Breast epithelium (tissue), 4 donors: Measurements from ENCODE around the gene CACNA1E. TPM values are rescaled to one million over a fixed set of nuclear protein-coding genes. Genes with fewer than 3 reads are reported as not detected.

Experiments used
- DNase-seq, 2 donors: peaks; one replicate each; pipeline ENCODE4 v3.0.0-alpha.2; 2019; ENCODE audit warnings: low spot score in 2 of 2
- H3K27ac ChIP-seq, 2 donors: fragments of 200-600 bp; sonication (generic) in 1 of 2; one replicate each; pipeline ENCODE4 v1.5.1; 2016 to 2019; ENCODE audit warnings: mild to moderate bottlenecking in 1 of 2
- H3K27me3 ChIP-seq, 2 donors: fragments of 200-600 bp; sonication (generic) in 1 of 2; one replicate each; pipeline versions ENCODE4 v1.5.1 to v1.6.0; 2017 to 2019; ENCODE audit warnings: control low read depth in 1 of 2, mild to moderate bottlenecking in 1 of 2
- H3K36me3 ChIP-seq: fragments of 200-600 bp; one replicate; pipeline ENCODE4 v1.5.1; 2019
- H3K4me1 ChIP-seq, 2 donors: fragments of 200-600 bp; sonication (generic); one replicate each; pipeline ENCODE4 v1.5.1; 2016 to 2019; ENCODE audit warnings: control low read depth in 1 of 2
- H3K4me3 ChIP-seq, 3 donors: fragments of 200-600 bp; sonication (generic); 1 replicate in 2 of 3; 2 replicates in 1 of 3; pipeline ENCODE4 v1.5.1; 2016 to 2019; ENCODE audit warnings: mild to moderate bottlenecking in 3 of 3, moderate library complexity in 2 of 3
- H3K9me3 ChIP-seq, 2 donors: fragments of 200-600 bp; sonication (generic) in 1 of 2; one replicate each; pipeline ENCODE4 v1.5.1; 2016 to 2019; ENCODE audit warnings: control low read depth in 1 of 2
- POLR2A ChIP-seq: fragments of 450-650 bp; IDR thresholded peaks from one replicate; pipeline ENCODE4 v1.6.1; 2016; ENCODE audit warnings: antibody characterized with exemption, mild to moderate bottlenecking, moderate library complexity
- POLR2AphosphoS5 ChIP-seq, 3 donors: sonication (generic); formaldehyde crosslinking; IDR thresholded peaks; one replicate each; pipeline ENCODE4 v1.6.1; 2017; ENCODE audit warnings: antibody characterized with exemption in 3 of 3
- intact Hi-C: fragments of 100-400 bp; cut with DNase I; formaldehyde crosslinking; loops from one replicate; pipeline ENCODE4 v1.15.1; 2023; ENCODE audit warnings: low total_unique reads
- total RNA-seq, 3 donors: library from RNA; depleted of rRNA; stranded (reverse); fragments of >200 nt; gene quantifications; one replicate each; pipeline ENCODE4 v1.1.0, GENCODE V29; 2016
- TF ChIP-seq, protein P1 (sequence below), 3 donors: fragments of 450-650 bp; IDR thresholded peaks; one replicate each; pipeline ENCODE4 v1.5.1; 2016 to 2017; ENCODE audit warnings: antibody characterized with exemption in 3 of 3, mild to moderate bottlenecking in 3 of 3, moderate library complexity in 3 of 3

CACNA1E gene
- total RNA-seq, 3 donors from 2014 or later: under 0.01 TPM; not detected in 2

- Histone ChIP-seq H3K4me1 (no peaks in the 10 kb centered on the region), H3K27me3 (no peaks in the 10 kb centered on the region), H3K27ac (no peak overlapping the region), H3K9me3 (no peaks in the 10 kb centered on the region), H3K4me3 (no peak overlapping the region), H3K36me3 (no peaks in the 10 kb centered on the region)
- intact Hi-C loops: no loop called here
- TF ChIP-seq POLR2AphosphoS5 (IDR thresholded peaks at IDR 0.05) (no peak), POLR2A (no peak)
- TF ChIP-seq, protein P1, sequence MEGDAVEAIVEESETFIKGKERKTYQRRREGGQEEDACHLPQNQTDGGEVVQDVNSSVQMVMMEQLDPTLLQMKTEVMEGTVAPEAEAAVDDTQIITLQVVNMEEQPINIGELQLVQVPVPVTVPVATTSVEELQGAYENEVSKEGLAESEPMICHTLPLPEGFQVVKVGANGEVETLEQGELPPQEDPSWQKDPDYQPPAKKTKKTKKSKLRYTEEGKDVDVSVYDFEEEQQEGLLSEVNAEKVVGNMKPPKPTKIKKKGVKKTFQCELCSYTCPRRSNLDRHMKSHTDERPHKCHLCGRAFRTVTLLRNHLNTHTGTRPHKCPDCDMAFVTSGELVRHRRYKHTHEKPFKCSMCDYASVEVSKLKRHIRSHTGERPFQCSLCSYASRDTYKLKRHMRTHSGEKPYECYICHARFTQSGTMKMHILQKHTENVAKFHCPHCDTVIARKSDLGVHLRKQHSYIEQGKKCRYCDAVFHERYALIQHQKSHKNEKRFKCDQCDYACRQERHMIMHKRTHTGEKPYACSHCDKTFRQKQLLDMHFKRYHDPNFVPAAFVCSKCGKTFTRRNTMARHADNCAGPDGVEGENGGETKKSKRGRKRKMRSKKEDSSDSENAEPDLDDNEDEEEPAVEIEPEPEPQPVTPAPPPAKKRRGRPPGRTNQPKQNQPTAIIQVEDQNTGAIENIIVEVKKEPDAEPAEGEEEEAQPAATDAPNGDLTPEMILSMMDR (IDR thresholded peaks at IDR 0.05): no peak
- DNase-seq: no peak
These were observed 85.4 kb downstream of the CACNA1E start for GRCh38 chr1:181568736-181569135.

DNA sequence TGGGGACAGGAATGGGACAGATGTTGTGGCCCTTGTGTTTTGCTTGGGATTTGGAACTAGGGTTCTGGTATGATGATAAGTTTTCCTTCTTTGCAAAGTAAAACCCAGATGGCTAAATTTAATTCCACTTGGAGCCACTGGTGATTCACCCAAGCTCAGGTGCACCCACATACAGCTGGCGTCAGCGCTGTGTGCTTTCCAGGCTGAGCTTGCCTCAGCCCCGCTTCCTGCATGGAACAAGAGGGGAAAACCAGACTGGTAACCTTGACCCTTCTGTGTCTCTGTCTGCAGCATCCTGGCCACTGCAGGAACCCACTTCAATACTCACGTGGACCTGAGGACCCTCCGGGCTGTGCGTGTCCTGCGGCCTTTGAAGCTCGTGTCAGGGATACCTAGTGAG, 94.2 kb downstream of the CACNA1E start:
- Histone ChIP-seq H3K4me1 (no peaks in the 10 kb centered on the region), H3K36me3 (no peaks in the 10 kb centered on the region), H3K27ac (no peak overlapping the region), H3K9me3 (no peaks in the 10 kb centered on the region), H3K27me3 (no peaks in the 10 kb centered on the region), H3K4me3 (no peak overlapping the region)
- intact Hi-C loops: no loop called here
- no peak for TF ChIP-seq POLR2AphosphoS5 (IDR thresholded peaks at IDR 0.05)
- no peak for TF ChIP-seq POLR2A
- TF ChIP-seq, protein P1 (IDR thresholded peaks at IDR 0.05): no peak
- DNase-seq: no peak

DNA sequence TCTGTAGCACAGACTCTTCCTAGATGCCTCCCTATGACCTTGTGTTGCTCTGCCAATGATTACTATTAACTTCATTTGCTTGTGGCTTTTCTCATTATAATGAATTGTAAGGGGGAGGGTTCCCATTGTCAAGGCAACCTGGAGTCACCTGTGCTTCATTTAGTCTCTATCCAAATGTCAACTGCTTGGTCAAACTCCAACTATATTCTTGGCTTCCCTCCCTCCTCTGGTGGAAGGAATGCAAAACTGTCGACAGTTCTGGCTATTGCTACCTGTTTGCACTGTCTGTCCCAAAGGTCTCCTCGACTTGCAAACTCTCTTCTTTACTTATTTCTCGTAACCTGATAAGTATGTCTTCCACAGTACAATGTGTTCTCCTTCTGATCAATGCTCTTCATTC, 100.3 kb downstream of the CACNA1E start:
- Histone ChIP-seq H3K36me3 (no peaks in the 10 kb centered on the region), H3K4me3 (no peak overlapping the region), H3K27ac (no peak overlapping the region), H3K9me3 (no peaks in the 10 kb centered on the region), H3K4me1 (no peaks in the 10 kb centered on the region), H3K27me3 (no peaks in the 10 kb centered on the region)
- no peak for DNase-seq
- intact Hi-C loops: no loop called here
- TF ChIP-seq, protein P1 (IDR thresholded peaks at IDR 0.05): peak in 2 of 3 donors; percentile 37 to 58
- TF ChIP-seq POLR2AphosphoS5 (IDR thresholded peaks at IDR 0.05) (no peak), POLR2A (no peak)

DNA sequence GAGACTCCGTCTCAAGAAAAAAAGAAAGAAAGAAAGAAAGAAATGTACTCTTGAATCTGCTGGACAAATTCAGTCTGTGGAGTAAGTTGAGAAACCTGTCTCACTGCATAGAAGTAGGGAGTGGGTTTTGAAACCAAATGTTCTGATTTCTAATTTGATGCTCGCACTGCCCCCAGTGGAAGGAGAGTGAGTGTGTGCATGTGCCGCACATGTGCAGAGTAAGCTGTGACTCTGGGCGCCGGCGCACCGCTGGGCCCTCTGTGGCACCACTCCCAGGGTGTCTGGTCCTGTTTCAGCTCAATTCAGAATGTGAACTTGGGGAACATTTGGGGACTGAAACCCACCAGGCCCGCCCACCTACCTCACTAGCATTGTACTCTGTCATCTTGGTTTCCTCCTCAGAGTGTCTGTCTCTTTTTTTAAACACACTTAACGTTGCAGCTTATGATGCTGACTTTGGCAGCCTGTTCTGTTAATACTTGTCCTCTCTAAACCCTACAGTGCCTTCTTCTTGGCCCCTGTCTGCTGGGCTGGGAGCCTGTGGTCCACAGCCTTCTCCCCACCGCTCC, 104.6 kb downstream of the CACNA1E start:
- H3K27me3 ChIP-seq: no peaks in the 10 kb centered on the region
- no peaks in the 10 kb centered on the region for H3K36me3 ChIP-seq
- H3K4me3 ChIP-seq: no peak overlapping the region
- no peaks in the 10 kb centered on the region for H3K9me3 ChIP-seq
- intact Hi-C loops: no loop called here
- no peak overlapping the region for H3K27ac ChIP-seq
- DNase-seq: no peak
- no peak for TF ChIP-seq POLR2A
- TF ChIP-seq, protein P1 (IDR thresholded peaks at IDR 0.05): no peak
- TF ChIP-seq POLR2AphosphoS5 (IDR thresholded peaks at IDR 0.05): no peak
- H3K4me1 ChIP-seq: no peaks in the 10 kb centered on the region

GRCh38 chr1:181588631-181589030, 105.3 kb downstream of the CACNA1E start:
- intact Hi-C loops: no loop called here
- DNase-seq: no peak
- Histone ChIP-seq H3K9me3 (no peaks in the 10 kb centered on the region), H3K27me3 (no peaks in the 10 kb centered on the region), H3K4me3 (no peak overlapping the region), H3K4me1 (no peaks in the 10 kb centered on the region), H3K27ac (no peak overlapping the region), H3K36me3 (no peaks in the 10 kb centered on the region)
- TF ChIP-seq, protein P1 (IDR thresholded peaks at IDR 0.05): no peak
- TF ChIP-seq POLR2AphosphoS5 (IDR thresholded peaks at IDR 0.05): no peak
- no peak for TF ChIP-seq POLR2A
